Left forelimb (tissue), 1 donor: ENCODE results near the gene SLC30A3.

ENCODE experiments used
- DNase-seq: peaks from one replicate; pipeline ENCODE4 v3.0.0-alpha.2; 2018; ENCODE audit warnings: low spot score

Gene SLC30A3

DNA sequence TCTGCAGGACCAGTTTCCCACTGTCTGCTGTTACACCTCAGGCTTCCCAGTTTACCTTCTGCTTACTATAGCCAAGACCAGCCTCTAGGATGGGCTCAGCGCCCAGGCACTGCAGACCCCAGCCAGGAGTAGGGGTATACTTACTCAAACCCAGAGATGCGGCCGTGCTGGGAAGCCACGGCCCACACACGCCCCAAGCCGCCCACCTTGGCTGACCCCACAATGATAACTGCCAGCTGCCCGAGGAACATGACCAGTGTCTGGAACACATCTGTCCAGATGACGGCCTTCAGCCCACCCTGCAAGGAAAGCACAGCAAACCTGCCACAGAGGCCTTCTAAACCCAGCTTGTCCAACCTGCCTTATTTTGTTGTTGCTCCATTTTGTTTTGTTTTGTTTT, 57.6 kb downstream of the SLC30A3 start:
- DNase-seq: no peak

GRCh38 chr2:27204566-27204965, 58.3 kb downstream of the SLC30A3 start:
- DNase-seq: no peak

DNA sequence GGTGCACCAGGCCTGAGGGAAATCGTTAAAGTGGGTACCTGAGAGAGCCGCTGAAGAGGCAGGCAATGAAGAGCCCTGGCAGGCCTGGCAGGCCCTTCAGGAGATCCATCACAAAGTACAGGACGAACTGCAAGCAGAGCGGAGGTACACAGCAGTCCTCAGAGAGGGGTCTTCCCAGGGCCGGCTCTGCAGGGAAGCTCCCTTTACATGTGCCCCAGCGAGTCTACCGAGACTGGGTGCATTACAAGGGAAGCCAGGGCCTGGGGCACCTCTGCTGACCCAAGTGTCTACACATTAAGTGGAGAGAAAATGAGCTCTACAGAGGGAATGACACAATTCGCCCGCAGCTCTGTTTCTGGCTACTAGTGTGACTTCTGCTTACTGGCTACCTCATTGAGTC, 59.1 kb downstream of the SLC30A3 start:
- no peak for DNase-seq
